HCT116 (cell line): ENCODE results near the gene ANKRD13D. TPM values are rescaled to one million over a fixed set of nuclear protein-coding genes. Genes with fewer than 3 reads are reported as not detected.
A peak's percentile ranks its signal among the peaks of the same experiment; 100 is the strongest.

Experiments used
- ATAC-seq: fragments of 200-7000 bp; cut with Tn5 transposase; 2 replicates; pipeline ENCODE4 v1.9.1; 2020; ENCODE audit warnings: mild to moderate bottlenecking, moderate library complexity
- BruUV-seq: library from RNA; stranded (reverse); fragments of 400-500 nt; replicated peaks from 2 replicates; lab custom pipeline; 2021; lab: Mats Ljungman, UMichigan
- CTCF ChIA-PET: fragments of 300-600 bp; sonication (Branson Sonifier 250); formaldehyde crosslinking; loops from one replicate; lab custom pipeline; 2021; ENCODE audit warnings: antibody characterized with exemption; lab: Charles Lee
- POLR2A ChIA-PET: fragments of 300-600, 350-600 bp; sonication (Branson Sonifier 250); formaldehyde crosslinking; loops from one replicate; lab custom pipeline; 2021; ENCODE audit warnings: antibody characterized with exemption; lab: Charles Lee
- RAD21 ChIA-PET, 2 experiments: fragments of 300-600 bp; sonication (Branson Sonifier 250); formaldehyde crosslinking; loops; one replicate each; lab custom pipeline; 2023; ENCODE audit warnings: low total read pairs in 2 of 2; ENCODE audit not compliant: uncharacterized antibody in 2 of 2, unreplicated experiment in 2 of 2, low non-redundant PET in 1 of 2; lab: Charles Lee
- DNase-seq: peaks from one replicate; pipeline ENCODE4 v3.0.0-alpha.2; 2010; ENCODE audit warnings: low read depth, low spot score
- H2AFZ ChIP-seq: fragments of 200-600 bp; shearing (Covaris generic), sonication (generic); 2 replicates; pipeline ENCODE4 v1.6.1; 2017; ENCODE audit warnings: low read depth, mixed run types, mixed read lengths, antibody characterized with exemption, low read length; ENCODE audit not compliant: poor library complexity, severe bottlenecking
- H3K27ac ChIP-seq: 2 replicates; pipeline ENCODE4 v1.5.1; 2012; ENCODE audit warnings: low read depth, low read length
- H3K27me3 ChIP-seq: fragments of 200-600 bp; sonication (generic); 2 replicates; pipeline ENCODE4 v1.6.1; 2016; ENCODE audit warnings: mixed run types, low read length, mixed read lengths; ENCODE audit not compliant: insufficient read depth
- H3K36me3 ChIP-seq, 2 experiments: fragments of 200-500 bp in 1 of 2; fragments of 200-600 bp in 1 of 2; sonication (Bioruptor generic) in 1 of 2; sonication (generic) in 1 of 2; 2 replicates each; pipeline versions ENCODE4 v1.5.1 to v1.6.1; 2014 to 2016; ENCODE audit warnings: low read length in 2 of 2, inconsistent platforms in 1 of 2, mixed read lengths in 1 of 2, mixed run types in 1 of 2; ENCODE audit not compliant: insufficient read depth in 2 of 2, control insufficient read depth in 1 of 2
- H3K4me1 ChIP-seq, 2 experiments: fragments of 200-600 bp in 1 of 2; sonication (generic) in 1 of 2; 2 replicates each; pipeline versions ENCODE4 v1.5.1 to v1.6.1; 2012 to 2017; ENCODE audit warnings: low read length in 2 of 2, inconsistent platforms in 1 of 2, mild to moderate bottlenecking in 1 of 2, mixed read lengths in 1 of 2, mixed run types in 1 of 2, moderate library complexity in 1 of 2; ENCODE audit not compliant: insufficient read depth in 2 of 2, control insufficient read depth in 1 of 2
- H3K4me2 ChIP-seq: fragments of 200-600 bp; sonication (generic); 2 replicates; pipeline ENCODE4 v1.6.1; 2017; ENCODE audit warnings: mixed run types, low read length, mixed read lengths
- H3K4me3 ChIP-seq, 2 experiments: fragments of 200-600 bp in 1 of 2; sonication (generic) in 1 of 2; replicated peaks in 1 of 2; 2 replicates each; pipeline ENCODE4 v1.5.1; 2011 to 2016; ENCODE audit warnings: low read length in 2 of 2, control low read depth in 1 of 2, low read depth in 1 of 2, mild to moderate bottlenecking in 1 of 2, mixed read lengths in 1 of 2, mixed run types in 1 of 2
- H3K79me2 ChIP-seq: fragments of 200-600 bp; sonication (generic); 2 replicates; pipeline ENCODE4 v1.6.1; 2017; ENCODE audit warnings: mild to moderate bottlenecking, mixed run types, low read length, moderate library complexity, mixed read lengths; ENCODE audit not compliant: insufficient read depth
- H3K9ac ChIP-seq: fragments of 200-600 bp; sonication (generic); 2 replicates; pipeline ENCODE4 v1.6.1; 2016; ENCODE audit warnings: low read length, mixed read lengths
- H3K9me2 ChIP-seq: fragments of 200-600 bp; sonication (generic), shearing (Covaris generic); 2 replicates; pipeline ENCODE4 v1.6.1; 2017; ENCODE audit warnings: mixed run types, mild to moderate bottlenecking, moderate library complexity; ENCODE audit not compliant: insufficient read depth
- H3K9me3 ChIP-seq, 2 experiments: fragments of 200-500 bp in 1 of 2; fragments of 200-600 bp in 1 of 2; sonication (Bioruptor generic) in 1 of 2; sonication (generic) in 1 of 2; 2 replicates each; pipeline ENCODE4 v1.6.1; 2014 to 2017; ENCODE audit warnings: low read length in 2 of 2, mixed read lengths in 2 of 2, inconsistent platforms in 1 of 2, low read depth in 1 of 2, mild to moderate bottlenecking in 1 of 2, mixed run types in 1 of 2, moderate library complexity in 1 of 2; ENCODE audit not compliant: control insufficient read depth in 1 of 2, insufficient read depth in 1 of 2
- H4K20me1 ChIP-seq: fragments of 200-600 bp; sonication (generic), shearing (Covaris generic); 2 replicates; pipeline ENCODE4 v1.6.1; 2017; ENCODE audit warnings: mixed run types, mild to moderate bottlenecking, moderate library complexity; ENCODE audit not compliant: insufficient read depth
- CEBPB ChIP-seq: IDR thresholded peaks from 2 replicates; pipeline ENCODE4 v1.6.1; 2012; ENCODE audit warnings: low read depth
- ELF1 ChIP-seq: IDR thresholded peaks from 2 replicates; pipeline ENCODE4 v1.6.1; 2012; ENCODE audit warnings: low read depth, borderline replicate concordance
- FOSL1 ChIP-seq: IDR thresholded peaks from 2 replicates; pipeline ENCODE4 v1.6.1; 2012; ENCODE audit warnings: low read depth
- POLR2A ChIP-seq: IDR thresholded peaks from 2 replicates; pipeline ENCODE4 v1.7.0; 2011; ENCODE audit warnings: borderline replicate concordance; ENCODE audit not compliant: insufficient read depth, insufficient read length; ENCODE audit errors: extremely low read depth
- POLR2AphosphoS5 ChIP-seq: IDR thresholded peaks from 2 replicates; pipeline ENCODE4 v1.6.1; 2011; ENCODE audit warnings: mild to moderate bottlenecking, low read depth, low read length, moderate library complexity
- SIN3A ChIP-seq: IDR thresholded peaks from 2 replicates; pipeline ENCODE4 v1.6.1; 2012; ENCODE audit warnings: low read depth
- SRF ChIP-seq: IDR thresholded peaks from 2 replicates; pipeline ENCODE4 v1.6.1; 2012; ENCODE audit warnings: low read depth
- TCF7L2 ChIP-seq: IDR thresholded peaks from 2 replicates; pipeline ENCODE4 v1.7.0; 2011; ENCODE audit warnings: borderline replicate concordance, inconsistent platforms; ENCODE audit not compliant: insufficient read depth, insufficient read length; ENCODE audit errors: extremely low read depth
- YY1 ChIP-seq: IDR thresholded peaks from 2 replicates; pipeline ENCODE4 v1.6.1; 2011; ENCODE audit warnings: low read length, low read depth, moderate library complexity, mild to moderate bottlenecking; ENCODE audit not compliant: insufficient replicate concordance; ENCODE audit errors: extremely low read depth
- ZFX ChIP-seq: fragments of 450-650 bp; IDR thresholded peaks from 2 replicates; pipeline ENCODE4 v1.6.1; 2017
- intact Hi-C: fragments of 100-400 bp; cut with micrococcal nuclease; formaldehyde crosslinking; loops from 2 replicates; pipeline ENCODE4 v1.10.0; 2022
- total RNA-seq: library from RNA; stranded (reverse); gene quantifications from one replicate; pipeline ENCODE4 v1.2.1, GENCODE V29; 2021; ENCODE audit not compliant: unreplicated experiment
- TF ChIP-seq, protein P1 (sequence below): IDR thresholded peaks from 2 replicates; pipeline ENCODE4 v1.6.1; 2012; ENCODE audit warnings: low read depth
- TF ChIP-seq, protein P2 (sequence below): IDR thresholded peaks from 2 replicates; pipeline ENCODE4 v1.6.1; 2012
- TF ChIP-seq, protein P3 (sequence below), 3 experiments: fragments of 200-600 bp in 1 of 3; sonication (generic) in 1 of 3; IDR thresholded peaks in 2 of 3; conservative IDR thresholded peaks in 1 of 3; 2 replicates each; pipeline ENCODE4 v1.5.1; 2012 to 2017; ENCODE audit warnings: low read depth in 2 of 3, low read length in 2 of 3, antibody characterized with exemption in 1 of 3, borderline replicate concordance in 1 of 3, control low read depth in 1 of 3, mild to moderate bottlenecking in 1 of 3, mixed read lengths in 1 of 3, mixed run types in 1 of 3, moderate library complexity in 1 of 3; ENCODE audit not compliant: insufficient read depth in 1 of 3

The ANKRD13D gene
- total RNA-seq, 1 experiment from 2014 or later = 61.1 TPM

DNA sequence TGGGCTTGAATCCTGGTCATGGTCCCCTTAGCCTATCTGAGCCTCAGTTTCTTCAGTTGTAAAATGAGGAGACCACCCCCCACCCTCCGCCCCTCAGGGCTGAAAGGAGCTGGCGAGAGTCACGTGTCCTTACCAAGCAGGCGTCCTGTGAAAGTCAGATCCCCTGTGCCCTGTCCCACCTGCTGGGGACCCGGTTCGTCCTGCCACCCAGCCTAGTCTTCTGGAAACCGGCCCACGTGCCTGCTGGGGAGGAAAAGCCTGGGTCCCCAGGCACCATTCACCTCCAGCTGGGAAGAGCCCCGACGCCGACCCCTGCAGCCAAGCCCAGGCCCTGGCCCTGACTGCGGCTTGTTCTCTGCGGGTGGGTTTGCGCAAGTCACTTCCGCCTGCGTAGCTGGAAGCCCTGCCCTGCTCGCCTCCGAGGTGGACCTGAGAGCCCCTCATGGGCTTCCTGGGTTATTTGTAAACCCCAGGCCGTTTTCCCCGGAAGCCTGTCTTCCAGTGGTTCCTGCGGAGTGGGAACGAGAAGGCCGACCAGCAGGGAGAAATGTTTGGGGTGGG lies 13.5 kb downstream of the ANKRD13D start (continued):
- TF ChIP-seq TCF7L2 (no peak), CEBPB (no peak), ZFX (no peak), SIN3A (no peak), ELF1 (no peak)
- TF ChIP-seq, protein P1, sequence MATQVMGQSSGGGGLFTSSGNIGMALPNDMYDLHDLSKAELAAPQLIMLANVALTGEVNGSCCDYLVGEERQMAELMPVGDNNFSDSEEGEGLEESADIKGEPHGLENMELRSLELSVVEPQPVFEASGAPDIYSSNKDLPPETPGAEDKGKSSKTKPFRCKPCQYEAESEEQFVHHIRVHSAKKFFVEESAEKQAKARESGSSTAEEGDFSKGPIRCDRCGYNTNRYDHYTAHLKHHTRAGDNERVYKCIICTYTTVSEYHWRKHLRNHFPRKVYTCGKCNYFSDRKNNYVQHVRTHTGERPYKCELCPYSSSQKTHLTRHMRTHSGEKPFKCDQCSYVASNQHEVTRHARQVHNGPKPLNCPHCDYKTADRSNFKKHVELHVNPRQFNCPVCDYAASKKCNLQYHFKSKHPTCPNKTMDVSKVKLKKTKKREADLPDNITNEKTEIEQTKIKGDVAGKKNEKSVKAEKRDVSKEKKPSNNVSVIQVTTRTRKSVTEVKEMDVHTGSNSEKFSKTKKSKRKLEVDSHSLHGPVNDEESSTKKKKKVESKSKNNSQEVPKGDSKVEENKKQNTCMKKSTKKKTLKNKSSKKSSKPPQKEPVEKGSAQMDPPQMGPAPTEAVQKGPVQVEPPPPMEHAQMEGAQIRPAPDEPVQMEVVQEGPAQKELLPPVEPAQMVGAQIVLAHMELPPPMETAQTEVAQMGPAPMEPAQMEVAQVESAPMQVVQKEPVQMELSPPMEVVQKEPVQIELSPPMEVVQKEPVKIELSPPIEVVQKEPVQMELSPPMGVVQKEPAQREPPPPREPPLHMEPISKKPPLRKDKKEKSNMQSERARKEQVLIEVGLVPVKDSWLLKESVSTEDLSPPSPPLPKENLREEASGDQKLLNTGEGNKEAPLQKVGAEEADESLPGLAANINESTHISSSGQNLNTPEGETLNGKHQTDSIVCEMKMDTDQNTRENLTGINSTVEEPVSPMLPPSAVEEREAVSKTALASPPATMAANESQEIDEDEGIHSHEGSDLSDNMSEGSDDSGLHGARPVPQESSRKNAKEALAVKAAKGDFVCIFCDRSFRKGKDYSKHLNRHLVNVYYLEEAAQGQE = no peak
- TF ChIP-seq, protein P2, sequence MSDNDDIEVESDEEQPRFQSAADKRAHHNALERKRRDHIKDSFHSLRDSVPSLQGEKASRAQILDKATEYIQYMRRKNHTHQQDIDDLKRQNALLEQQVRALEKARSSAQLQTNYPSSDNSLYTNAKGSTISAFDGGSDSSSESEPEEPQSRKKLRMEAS = no peak

DNA sequence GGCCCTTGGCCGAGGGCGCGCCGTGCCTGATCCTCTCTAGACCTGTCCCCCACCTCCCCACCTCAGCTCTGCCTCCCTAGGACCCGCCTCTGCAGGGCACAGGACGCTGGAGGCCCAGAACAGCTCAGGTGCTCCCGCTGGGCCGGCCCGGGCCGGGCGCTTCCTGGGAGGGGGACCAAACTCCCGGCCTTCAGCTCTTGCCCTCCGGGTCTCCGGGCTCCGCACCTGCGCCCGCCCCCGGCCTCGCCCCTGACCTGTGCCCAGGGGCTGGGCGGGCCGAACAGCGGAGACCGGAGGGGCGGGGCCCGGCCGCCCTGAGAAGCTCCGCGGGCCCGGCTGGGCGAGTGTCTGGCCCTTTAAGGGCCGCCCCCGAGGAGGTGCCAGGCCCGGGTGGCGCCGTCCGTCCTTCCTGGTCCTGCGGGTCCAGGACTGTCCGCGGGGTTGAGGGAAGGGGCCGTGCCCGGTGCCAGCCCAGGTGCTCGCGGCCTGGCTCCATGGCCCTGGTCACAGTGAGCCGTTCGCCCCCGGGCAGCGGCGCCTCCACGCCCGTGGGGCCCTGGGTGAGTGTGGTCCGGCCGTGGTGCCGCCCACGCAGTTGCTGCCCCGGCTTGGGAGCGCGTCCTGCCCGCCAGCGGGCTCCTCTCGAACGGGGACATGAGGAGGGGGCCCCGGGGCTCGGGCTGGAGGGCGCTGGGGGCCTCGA lies 14.2 kb downstream of the ANKRD13D start, which contains the start of gene SSH3:
SSH3 (plus strand) TSS at position 399 of the 703 bp plus-strand sequence; CDS start at position 495, 96 bp downstream.
- H3K9me3 ChIP-seq = no peaks in the 10 kb centered on the region
- no peaks in the 10 kb centered on the region for H3K27me3 ChIP-seq
- no peaks in the 10 kb centered on the region for H4K20me1 ChIP-seq
- peaks cover 21 to 25% of the 10 kb centered on the region in 2 experiments for H3K4me1 ChIP-seq
- H3K79me2 ChIP-seq = peaks cover 15% of the 10 kb centered on the region
- ChIA-PET RAD21 (interaction anchor here (0.6 to 1.4 kb wide), 5 partner anchors 12 to 246 kb away, joined by 3 to 6 read pairs (median 4); no protein-coding TSS in a partner anchor), CTCF (interaction anchor here (0.7 to 1.5 kb wide), 4 partner anchors 14 to 79 kb away, joined by 3 to 9 read pairs (median 4); partner anchors contain the start of gene ANKRD13D), POLR2A (interaction anchor here (1.0 to 2.4 kb wide), 5 partner anchors 9 to 50 kb away, joined by 3 to 11 read pairs (median 6); partner anchors contain the start of gene ANKRD13D)
- peak within 1 kb of the TSS; percentile 95 for H3K4me2 ChIP-seq
- intact Hi-C loops = no loop called here
- ATAC-seq (peak; percentile 94), DNase-seq (peak; percentile 42)
- peaks cover 10% of the 10 kb centered on the region in 2 experiments; a peak in 2 of 4 replicates for H3K36me3 ChIP-seq
- H3K9ac ChIP-seq = peak within 1 kb of the TSS; percentile 90
- no peak within 1 kb of the TSS for H2AFZ ChIP-seq
- no peaks in the 10 kb centered on the region for H3K9me2 ChIP-seq
- H3K4me3 ChIP-seq = peak within 1 kb of the TSS; percentile 79 to 91
- H3K27ac ChIP-seq = peak within 1 kb of the TSS; percentile 85
- BruUV-seq = no TSS peak
- TF ChIP-seq, protein P3, sequence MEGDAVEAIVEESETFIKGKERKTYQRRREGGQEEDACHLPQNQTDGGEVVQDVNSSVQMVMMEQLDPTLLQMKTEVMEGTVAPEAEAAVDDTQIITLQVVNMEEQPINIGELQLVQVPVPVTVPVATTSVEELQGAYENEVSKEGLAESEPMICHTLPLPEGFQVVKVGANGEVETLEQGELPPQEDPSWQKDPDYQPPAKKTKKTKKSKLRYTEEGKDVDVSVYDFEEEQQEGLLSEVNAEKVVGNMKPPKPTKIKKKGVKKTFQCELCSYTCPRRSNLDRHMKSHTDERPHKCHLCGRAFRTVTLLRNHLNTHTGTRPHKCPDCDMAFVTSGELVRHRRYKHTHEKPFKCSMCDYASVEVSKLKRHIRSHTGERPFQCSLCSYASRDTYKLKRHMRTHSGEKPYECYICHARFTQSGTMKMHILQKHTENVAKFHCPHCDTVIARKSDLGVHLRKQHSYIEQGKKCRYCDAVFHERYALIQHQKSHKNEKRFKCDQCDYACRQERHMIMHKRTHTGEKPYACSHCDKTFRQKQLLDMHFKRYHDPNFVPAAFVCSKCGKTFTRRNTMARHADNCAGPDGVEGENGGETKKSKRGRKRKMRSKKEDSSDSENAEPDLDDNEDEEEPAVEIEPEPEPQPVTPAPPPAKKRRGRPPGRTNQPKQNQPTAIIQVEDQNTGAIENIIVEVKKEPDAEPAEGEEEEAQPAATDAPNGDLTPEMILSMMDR (IDR thresholded peaks at IDR 0.05 in 2 of 3, conservative IDR thresholded peaks at IDR 0.05 in 1 of 3; ENCODE audit: borderline replicate concordance in 1 of 3, insufficient read depth in 1 of 3, low read depth in 2 of 3, low read length in 2 of 3) = no peak
- TF ChIP-seq, protein P1 = no peak
- TF ChIP-seq FOSL1 = no peak
- no peak for TF ChIP-seq YY1
- TF ChIP-seq POLR2AphosphoS5 = peak; percentile 80
- no peak for TF ChIP-seq SRF
- peak; percentile 20 for TF ChIP-seq TCF7L2
- TF ChIP-seq POLR2A = no peak
